Endothelial cell of umbilical vein (primary cell): Measurements from ENCODE around the gene BAG1. TPM values are rescaled to one million over a fixed set of nuclear protein-coding genes. Genes with fewer than 3 reads are reported as not detected.

Experiments used
- BruUV-seq: library from RNA; stranded (reverse); fragments of 400-500 nt; replicated peaks from 2 replicates; lab custom pipeline; 2021; lab: Mats Ljungman, UMichigan
- CTCF ChIA-PET: fragments of 300-600, 350-600 bp; sonication (Branson Sonifier 250); formaldehyde crosslinking; loops from one replicate; lab custom pipeline; 2021; ENCODE audit warnings: antibody characterized with exemption, inconsistent platforms; lab: Charles Lee
- POLR2A ChIA-PET: fragments of 300-600, 350-600 bp; sonication (Branson Sonifier 250); formaldehyde crosslinking; loops from one replicate; lab custom pipeline; 2021; ENCODE audit warnings: antibody characterized with exemption, inconsistent platforms; lab: Charles Lee
- DNase-seq: peaks from one replicate; pipeline ENCODE4 v3.0.0-alpha.2; 2011; ENCODE audit warnings: low read depth, low spot score
- FAIRE-seq: peaks from 2 replicates; lab custom pipeline; 2011; peaks lifted over from hg19 to GRCh38; lab: Jason Lieb, UNC
- H2AFZ ChIP-seq: 2 replicates; pipeline ENCODE4 v1.6.0; 2012; ENCODE audit warnings: low read depth, low read length, control low read depth, inconsistent platforms
- H3K27ac ChIP-seq: 2 replicates; pipeline ENCODE4 v1.5.1; 2011; ENCODE audit warnings: low read depth, mild to moderate bottlenecking, control low read depth, low read length, moderate library complexity; ENCODE audit not compliant: insufficient read depth
- H3K27me3 ChIP-seq, 2 experiments: 2 replicates each; pipeline versions ENCODE4 v1.6.0 to v1.6.1; 2011; ENCODE audit warnings: low read length in 2 of 2, mixed read lengths in 1 of 2; ENCODE audit not compliant: control insufficient read depth in 2 of 2, insufficient read depth in 2 of 2
- H3K36me3 ChIP-seq, 2 experiments: 2 replicates in 1 of 2; 3 replicates in 1 of 2; pipeline ENCODE4 v1.5.1; 2011; ENCODE audit warnings: low read length in 2 of 2, mild to moderate bottlenecking in 1 of 2, moderate library complexity in 1 of 2; ENCODE audit not compliant: control insufficient read depth in 2 of 2, insufficient read depth in 2 of 2; ENCODE audit errors: extremely low read depth in 1 of 2
- H3K4me1 ChIP-seq: 3 replicates; pipeline ENCODE4 v1.5.1; 2011; ENCODE audit warnings: mild to moderate bottlenecking, low read length; ENCODE audit not compliant: control insufficient read depth, insufficient read depth; ENCODE audit errors: extremely low read depth
- H3K4me2 ChIP-seq: 2 replicates; pipeline ENCODE4 v1.6.1; 2011; ENCODE audit warnings: low read length, control low read depth, mixed read lengths; ENCODE audit not compliant: insufficient read depth
- H3K4me3 ChIP-seq, 3 experiments: fragments of 200-600 bp in 1 of 3; sonication (generic), shearing (Covaris generic) in 1 of 3; replicated peaks in 1 of 3; 2 replicates each; pipeline ENCODE4 v1.5.1; 2011 to 2016; ENCODE audit warnings: control low read depth in 3 of 3, low read length in 3 of 3, mild to moderate bottlenecking in 2 of 3, inconsistent platforms in 1 of 3, low read depth in 1 of 3, moderate library complexity in 1 of 3; ENCODE audit not compliant: insufficient read depth in 1 of 3
- H3K79me2 ChIP-seq: 2 replicates; pipeline ENCODE4 v1.6.0; 2012; ENCODE audit warnings: low read length, inconsistent platforms; ENCODE audit not compliant: control insufficient read depth, insufficient read depth
- H3K9ac ChIP-seq: replicated peaks from 2 replicates; pipeline ENCODE3; 2011; ENCODE audit warnings: low read length, control low read depth; ENCODE audit not compliant: insufficient read depth; ENCODE audit errors: extremely low read depth
- H3K9me1 ChIP-seq: replicated peaks from 3 replicates; pipeline ENCODE4 v1.6.0; 2011; ENCODE audit warnings: mild to moderate bottlenecking, low read length; ENCODE audit not compliant: control insufficient read depth, insufficient read depth; ENCODE audit errors: extremely low read depth
- H3K9me3 ChIP-seq: replicated peaks from 2 replicates; pipeline ENCODE4 v1.5.1; 2012; ENCODE audit warnings: low read length, inconsistent platforms; ENCODE audit not compliant: control insufficient read depth, insufficient read depth
- H4K20me1 ChIP-seq: replicated peaks from 2 replicates; pipeline ENCODE3; 2011; ENCODE audit warnings: mild to moderate bottlenecking, low read length; ENCODE audit not compliant: control insufficient read depth, insufficient read depth; ENCODE audit errors: extremely low read depth
- EZH2 ChIP-seq: IDR thresholded peaks from 2 replicates; pipeline ENCODE4 v1.6.1; 2012; ENCODE audit warnings: borderline replicate concordance, low read depth, mild to moderate bottlenecking, moderate library complexity, low read length, inconsistent platforms; ENCODE audit not compliant: severe bottlenecking
- FOS ChIP-seq: IDR thresholded peaks from 2 replicates; pipeline ENCODE4 v1.6.1; 2011; ENCODE audit warnings: mild to moderate bottlenecking, low read length, moderate library complexity, borderline replicate concordance; ENCODE audit not compliant: insufficient read depth
- GATA2 ChIP-seq: IDR thresholded peaks from 2 replicates; pipeline ENCODE4 v1.7.0; 2011; ENCODE audit warnings: low read depth, mild to moderate bottlenecking, moderate library complexity, mixed read lengths, low read length; ENCODE audit not compliant: insufficient read length, insufficient read depth
- JUN ChIP-seq: IDR thresholded peaks from 2 replicates; pipeline ENCODE4 v1.6.1; 2011; ENCODE audit warnings: borderline replicate concordance, low read depth; ENCODE audit not compliant: insufficient read length, insufficient read depth
- MYC ChIP-seq: IDR thresholded peaks from one replicate; pipeline ENCODE4 v1.6.1; 2011; ENCODE audit warnings: mild to moderate bottlenecking, low read depth, low read length
- POLR2A ChIP-seq: IDR thresholded peaks from 2 replicates; pipeline ENCODE4 v1.6.1; 2012; ENCODE audit warnings: low read depth, mild to moderate bottlenecking, control low read depth, low read length
- POLR2AphosphoS5 ChIP-seq: IDR thresholded peaks from 2 replicates; pipeline ENCODE4 v1.6.1; 2012; ENCODE audit warnings: low read depth, mild to moderate bottlenecking, control low read depth, low read length, moderate library complexity; ENCODE audit not compliant: insufficient read depth
- dilution Hi-C: fragments of 300-500 bp; cut with MboI; formaldehyde crosslinking; loops from one replicate; pipeline ENCODE4 v1.15.0; 2019; ENCODE audit warnings: low sequenced_read_pairs; ENCODE audit not compliant: extremely low pct_ligation_motif_present
- intact Hi-C: fragments of 100-400 bp; cut with micrococcal nuclease; formaldehyde crosslinking; loops from one replicate; pipeline ENCODE4 v1.10.0; 2022
- polyA plus RNA-seq, 4 experiments: library from polyadenylated mRNA; depleted of rRNA in 3 of 4; stranded (reverse) in 3 of 4; unstranded in 1 of 4; fragments of >200 nt; gene quantifications; 2 replicates each; pipeline versions ENCODE4 v1.2.1 to v1.2.3, GENCODE V29; 2011 to 2012; ENCODE audit warnings: missing spikeins in 1 of 4
- total RNA-seq: library from RNA; stranded (reverse); gene quantifications from 2 replicates; pipeline ENCODE4 v1.2.3, GENCODE V29; 2021
- TF ChIP-seq, protein P1 (sequence below): IDR thresholded peaks from 2 replicates; pipeline ENCODE4 v1.6.1; 2011; ENCODE audit not compliant: insufficient read depth, insufficient read length
- TF ChIP-seq, protein P2 (sequence below), 2 donors: IDR thresholded peaks; 1 replicate in 1 of 2; 2 replicates in 1 of 2; pipeline ENCODE4 v1.5.1; 2011; ENCODE audit warnings: low read length in 2 of 2, mild to moderate bottlenecking in 2 of 2, moderate library complexity in 2 of 2, control low read depth in 1 of 2, inconsistent platforms in 1 of 2, low read depth in 1 of 2; ENCODE audit not compliant: insufficient read depth in 1 of 2; ENCODE audit errors: extremely low read depth in 1 of 2

BAG1 gene
- total and polyA plus RNA-seq, 2 donors (not counting 3 experiments of a cell fraction or from before 2014, with no cell fraction given), result 44.6 to 87.4 TPM

DNA sequence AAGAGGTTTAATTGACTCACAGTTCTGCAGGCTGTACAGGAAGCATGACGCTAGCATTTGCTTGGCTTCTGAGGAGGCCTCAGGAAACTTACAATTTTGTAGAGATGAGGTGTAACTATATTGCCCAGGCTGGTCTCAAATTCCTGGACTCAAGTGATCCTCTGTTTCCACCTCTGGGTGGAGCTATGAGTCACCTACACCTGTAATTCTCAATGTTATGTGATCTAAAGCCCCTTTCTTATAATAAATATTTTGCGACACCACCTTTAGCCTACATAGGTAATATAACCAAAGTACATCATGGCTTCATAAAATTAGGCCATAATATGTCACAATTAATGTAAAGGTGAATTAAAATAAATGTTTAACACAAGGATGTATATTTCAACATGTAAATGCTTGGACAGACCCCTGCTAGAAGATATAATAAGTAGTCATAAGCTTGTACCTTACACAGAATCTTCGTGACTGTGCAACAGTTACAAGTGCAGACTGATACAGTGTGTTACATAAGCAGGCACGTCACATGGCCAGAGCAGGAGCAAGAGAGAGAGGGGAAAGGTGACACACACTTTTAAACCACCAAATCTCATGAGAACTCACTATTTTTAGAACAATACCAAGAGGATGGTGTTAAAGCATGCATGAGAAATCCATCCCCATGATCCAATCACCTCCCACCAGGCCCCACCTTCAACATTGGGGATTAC, 54.3 kb downstream of the BAG1 start:
- POLR2A ChIA-PET, result no interaction called here
- H3K36me3 ChIP-seq, result no peaks in the 10 kb centered on the region
- H3K79me2 ChIP-seq, result no peaks in the 10 kb centered on the region
- dilution Hi-C loops (no loop called here), intact Hi-C loops (no loop called here)
- no peak overlapping the region for H3K4me3 ChIP-seq
- no peaks in the 10 kb centered on the region for H3K9me3 ChIP-seq
- FAIRE-seq (peak; percentile 24), DNase-seq (no peak)
- no peak overlapping the region for H3K9ac ChIP-seq
- H4K20me1 ChIP-seq, result no peaks in the 10 kb centered on the region
- H3K9me1 ChIP-seq, result no peaks in the 10 kb centered on the region
- CTCF ChIA-PET, result no interaction called here
- H3K4me2 ChIP-seq, result no peak overlapping the region
- peaks cover 5 to 8% of the 10 kb centered on the region in 2 experiments for H3K27me3 ChIP-seq
- H3K4me1 ChIP-seq, result no peaks in the 10 kb centered on the region
- no peak overlapping the region for H3K27ac ChIP-seq
- TF ChIP-seq JUN (no peak), POLR2AphosphoS5 (no peak), MYC (no peak), EZH2 (no peak), FOS (no peak), POLR2A (no peak), GATA2 (no peak)
- TF ChIP-seq, protein P1, sequence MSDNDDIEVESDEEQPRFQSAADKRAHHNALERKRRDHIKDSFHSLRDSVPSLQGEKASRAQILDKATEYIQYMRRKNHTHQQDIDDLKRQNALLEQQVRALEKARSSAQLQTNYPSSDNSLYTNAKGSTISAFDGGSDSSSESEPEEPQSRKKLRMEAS, result no peak
- TF ChIP-seq, protein P2, sequence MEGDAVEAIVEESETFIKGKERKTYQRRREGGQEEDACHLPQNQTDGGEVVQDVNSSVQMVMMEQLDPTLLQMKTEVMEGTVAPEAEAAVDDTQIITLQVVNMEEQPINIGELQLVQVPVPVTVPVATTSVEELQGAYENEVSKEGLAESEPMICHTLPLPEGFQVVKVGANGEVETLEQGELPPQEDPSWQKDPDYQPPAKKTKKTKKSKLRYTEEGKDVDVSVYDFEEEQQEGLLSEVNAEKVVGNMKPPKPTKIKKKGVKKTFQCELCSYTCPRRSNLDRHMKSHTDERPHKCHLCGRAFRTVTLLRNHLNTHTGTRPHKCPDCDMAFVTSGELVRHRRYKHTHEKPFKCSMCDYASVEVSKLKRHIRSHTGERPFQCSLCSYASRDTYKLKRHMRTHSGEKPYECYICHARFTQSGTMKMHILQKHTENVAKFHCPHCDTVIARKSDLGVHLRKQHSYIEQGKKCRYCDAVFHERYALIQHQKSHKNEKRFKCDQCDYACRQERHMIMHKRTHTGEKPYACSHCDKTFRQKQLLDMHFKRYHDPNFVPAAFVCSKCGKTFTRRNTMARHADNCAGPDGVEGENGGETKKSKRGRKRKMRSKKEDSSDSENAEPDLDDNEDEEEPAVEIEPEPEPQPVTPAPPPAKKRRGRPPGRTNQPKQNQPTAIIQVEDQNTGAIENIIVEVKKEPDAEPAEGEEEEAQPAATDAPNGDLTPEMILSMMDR (IDR thresholded peaks at IDR 0.05; ENCODE audit: extremely low read depth in 1 of 2, insufficient read depth in 1 of 2, low read depth in 1 of 2, low read length in 2 of 2), result no peak
- no TSS peak for BruUV-seq
- H2AFZ ChIP-seq, result no peak overlapping the region
